Amniotic stem cell (primary cell): ENCODE results near the gene NUMB.

ENCODE experiments used
- DNase-seq: peaks from one replicate; lab custom pipeline; 2025; lab: John Stamatoyannopoulos, UW

The NUMB gene

DNA sequence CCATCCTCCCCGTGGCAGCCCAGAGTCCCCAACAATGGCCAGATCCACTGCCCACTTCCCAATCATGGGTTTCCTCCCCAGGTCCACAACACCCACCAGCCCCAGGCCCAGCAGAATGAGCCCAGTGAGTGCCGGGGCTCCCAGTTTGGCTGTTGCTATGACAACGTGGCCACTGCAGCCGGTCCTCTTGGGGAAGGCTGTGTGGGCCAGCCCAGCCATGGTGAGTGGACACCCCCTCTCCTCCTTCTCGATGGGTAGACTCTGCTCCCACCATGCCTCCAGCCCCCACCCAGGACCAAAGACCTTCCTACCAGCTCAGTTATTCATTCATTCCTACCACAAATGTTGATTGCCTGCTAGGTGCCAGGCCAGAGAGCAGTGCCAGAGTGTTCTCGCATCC lies 197.3 kb downstream of the NUMB start:
- no peak for DNase-seq

DNA sequence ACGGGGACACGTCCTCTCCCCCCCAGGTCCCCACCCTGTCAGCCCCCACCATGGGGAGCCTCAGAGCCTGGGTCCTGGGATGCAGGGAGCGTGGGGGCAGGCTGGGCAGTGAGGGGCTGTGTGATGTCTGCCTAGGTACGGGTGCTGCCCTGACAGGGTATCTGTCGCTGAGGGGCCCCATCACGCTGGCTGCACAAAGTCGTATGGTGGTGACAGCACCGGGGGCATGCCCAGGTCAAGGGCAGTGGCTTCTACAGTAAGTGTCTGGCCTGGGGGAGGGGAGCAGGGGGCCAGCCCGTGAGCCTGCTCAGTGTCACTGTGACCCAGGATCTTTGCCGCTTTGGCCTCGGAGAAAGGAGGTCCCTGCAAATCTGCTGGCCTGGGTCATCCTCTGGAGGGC lies 197.8 kb downstream of the NUMB start:
- no peak for DNase-seq

DNA sequence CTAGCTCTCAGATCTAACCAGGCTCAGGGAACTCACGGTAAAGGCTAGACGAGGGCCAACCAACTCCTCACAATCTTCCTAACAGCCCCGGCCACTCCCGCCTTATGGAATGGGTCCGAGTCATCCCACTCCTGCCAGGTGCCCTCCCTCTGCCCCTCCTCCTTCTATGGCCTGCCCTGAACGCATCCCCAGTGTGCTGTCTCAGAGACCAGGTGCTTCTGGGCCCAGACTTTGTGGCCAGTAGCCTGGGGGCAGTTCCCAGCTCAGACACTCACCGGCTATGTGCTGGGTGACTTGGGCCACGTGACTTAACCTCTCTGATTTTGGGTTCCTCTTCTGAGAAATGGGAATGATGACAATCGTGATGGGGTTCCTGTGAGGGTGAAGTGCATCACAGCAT lies 198.5 kb downstream of the NUMB start:
- no peak for DNase-seq

DNA sequence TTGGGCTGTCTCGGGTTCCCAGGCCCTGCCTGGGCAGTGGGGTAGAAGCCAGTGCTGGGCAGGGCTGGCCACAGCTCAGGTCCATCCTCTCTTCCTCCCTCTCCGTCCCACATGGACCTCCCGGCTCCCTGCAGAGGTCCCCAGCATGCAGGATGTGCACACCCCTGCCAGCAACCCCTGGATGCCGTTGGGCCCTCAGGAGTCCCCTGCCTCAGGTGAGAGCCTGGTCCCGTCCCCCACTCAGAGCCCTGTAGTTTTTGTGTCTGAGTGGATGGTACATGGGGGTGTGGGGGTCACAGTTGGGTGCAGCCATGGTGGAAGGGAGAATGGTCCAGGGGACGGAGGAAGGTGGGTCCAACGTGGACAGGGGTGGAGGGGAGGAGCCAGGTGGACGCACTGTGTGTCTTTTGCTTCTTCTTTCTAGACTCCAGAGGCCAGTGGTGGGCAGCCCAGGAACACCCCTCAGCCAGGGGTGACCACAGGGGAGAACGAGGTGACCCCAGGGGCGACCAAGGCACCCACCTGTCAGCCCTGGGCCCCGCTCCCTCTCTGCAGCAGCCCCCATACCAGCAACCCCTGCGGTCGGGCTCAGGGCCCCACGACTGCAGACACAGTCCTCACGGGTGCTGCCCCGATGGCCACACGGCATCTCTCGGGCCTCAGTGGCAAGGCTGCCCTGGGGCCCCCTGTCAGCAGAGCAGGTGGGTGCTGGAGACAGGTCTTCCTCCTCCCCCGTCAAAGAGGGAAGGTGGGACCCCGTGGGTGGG lies 199.3 kb downstream of the NUMB start:
- no peak for DNase-seq

DNA sequence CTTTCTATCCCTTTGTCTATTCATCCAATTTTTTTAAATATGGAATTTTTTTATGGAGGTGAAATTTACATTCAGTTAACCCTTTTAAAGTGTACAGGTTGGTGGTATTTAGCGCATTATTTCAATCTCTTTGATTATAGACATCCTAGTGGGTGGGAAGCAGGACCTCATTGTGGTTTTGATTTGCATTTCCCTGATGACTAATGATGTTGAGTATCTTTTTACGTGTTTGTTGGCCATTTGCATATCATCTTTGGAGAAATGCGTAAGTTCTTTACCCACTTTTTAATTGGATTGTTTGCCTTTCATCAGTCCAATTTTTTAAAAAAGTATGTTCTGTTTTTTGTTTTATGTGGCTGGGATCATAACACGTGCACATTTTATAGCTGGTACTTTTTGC lies 200.3 kb downstream of the NUMB start:
- no peak for DNase-seq

DNA sequence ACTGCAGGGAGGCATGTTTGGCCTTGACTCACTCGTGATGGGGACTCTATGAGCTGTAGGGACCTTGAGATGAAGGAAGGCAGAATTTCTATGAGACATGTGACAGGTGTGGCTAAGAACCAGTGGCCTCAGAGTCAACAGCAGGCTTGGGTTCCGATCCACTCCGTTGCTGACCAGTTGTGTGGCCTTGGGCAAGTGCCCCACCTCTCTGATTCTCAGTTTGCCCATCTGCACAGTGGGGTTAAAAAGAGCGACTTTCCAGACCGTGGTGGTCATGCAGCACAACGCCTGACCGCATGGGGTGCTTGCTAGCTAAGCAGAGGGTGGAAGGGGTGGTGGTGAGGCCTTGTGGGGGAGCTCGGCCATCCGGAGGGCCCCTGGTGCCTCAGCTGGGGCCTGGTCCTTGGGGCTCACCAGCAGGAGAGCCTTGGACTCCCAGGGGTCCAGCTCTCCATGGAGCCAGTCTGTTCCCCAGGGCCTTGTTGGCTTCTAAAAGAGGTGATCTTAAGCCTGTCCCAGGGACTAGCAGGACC lies 202.6 kb downstream of the NUMB start:
- no peak for DNase-seq

DNA sequence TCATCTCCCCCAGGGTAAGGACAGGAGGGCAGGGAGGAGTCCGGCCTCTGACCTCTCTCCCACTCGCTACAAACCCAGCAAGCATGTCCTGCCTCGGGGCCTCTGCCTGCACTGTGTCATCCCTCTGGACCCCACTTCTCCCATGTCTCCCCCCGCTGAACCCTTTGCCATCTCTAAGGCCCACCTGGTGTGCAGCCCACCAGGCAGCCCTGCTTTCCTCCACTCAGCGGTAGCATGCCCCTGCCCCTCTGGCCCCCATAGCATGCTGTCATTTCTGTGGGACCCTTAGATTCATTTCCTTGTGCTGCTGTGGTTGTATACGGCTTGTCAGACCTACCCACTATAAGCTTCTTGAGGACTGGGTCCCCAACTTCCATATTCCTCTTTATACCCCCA lies 203.3 kb downstream of the NUMB start:
- no peak for DNase-seq

DNA sequence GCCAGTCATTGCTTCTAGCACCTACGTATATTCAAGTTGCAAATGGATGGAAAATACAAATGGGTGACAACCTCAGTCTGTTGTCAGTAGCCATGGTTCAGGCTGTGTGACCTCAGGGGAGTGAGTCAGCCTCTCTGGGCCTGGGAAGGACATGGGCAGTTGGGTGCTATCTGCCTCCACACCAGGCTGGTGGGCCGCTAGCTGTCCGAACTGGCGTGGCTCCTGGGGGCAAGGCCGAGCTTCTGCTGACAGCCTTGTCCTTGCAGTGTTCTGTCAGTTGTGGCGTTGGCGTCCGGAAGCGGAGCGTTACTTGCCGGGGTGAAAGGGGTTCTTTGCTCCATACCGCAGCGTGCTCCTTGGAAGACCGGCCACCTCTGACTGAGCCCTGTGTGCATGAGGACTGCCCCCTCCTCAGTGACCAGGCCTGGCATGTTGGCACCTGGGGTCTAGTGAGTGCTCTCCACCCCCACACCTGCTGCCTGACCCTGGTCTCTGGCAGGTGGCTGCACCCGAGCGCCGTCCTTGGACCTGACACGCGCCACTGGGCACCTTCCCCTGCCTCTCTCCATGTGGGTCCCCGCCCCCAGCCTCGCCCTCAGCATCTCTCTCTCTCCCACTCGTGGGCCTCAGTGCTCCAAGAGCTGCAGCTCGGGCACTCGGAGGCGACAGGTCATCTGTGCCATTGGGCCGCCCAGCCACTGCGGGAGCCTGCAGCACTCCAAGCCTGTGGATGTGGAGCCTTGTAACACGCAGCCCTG lies 203.9 kb downstream of the NUMB start:
- no peak for DNase-seq

DNA sequence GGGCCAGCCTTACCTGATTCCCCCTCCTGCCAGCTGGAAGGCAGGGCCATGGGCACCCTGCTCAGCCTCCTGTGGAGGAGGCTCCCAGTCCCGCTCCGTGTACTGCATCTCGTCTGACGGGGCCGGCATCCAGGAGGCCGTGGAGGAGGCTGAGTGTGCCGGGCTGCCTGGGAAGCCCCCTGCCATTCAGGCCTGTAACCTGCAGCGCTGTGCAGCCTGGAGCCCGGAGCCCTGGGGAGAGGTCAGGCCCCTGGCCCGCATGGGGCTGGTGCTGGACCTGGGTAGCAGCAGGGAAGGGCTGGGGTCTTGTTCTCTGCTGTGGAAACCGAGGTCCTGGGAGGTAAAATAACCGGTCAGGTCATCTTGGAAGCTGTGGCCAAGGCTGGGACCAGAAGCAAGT lies 204.6 kb downstream of the NUMB start:
- DNase-seq: no peak

DNA sequence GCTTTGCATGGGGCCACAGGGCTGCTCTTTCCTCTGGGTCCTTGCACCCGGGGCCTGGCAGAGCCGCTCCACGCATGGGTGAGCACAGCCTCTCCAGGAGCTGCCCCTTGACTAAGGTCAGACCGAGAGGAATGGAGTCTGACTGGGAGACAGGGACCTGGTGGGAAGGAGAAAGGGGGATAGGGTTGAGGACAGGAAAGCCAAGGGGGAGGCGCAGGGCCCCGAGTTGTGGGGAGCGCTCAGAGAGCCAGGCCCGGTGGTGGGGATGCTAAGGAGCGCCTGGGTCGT lies 205.1 kb downstream of the NUMB start:
- no peak for DNase-seq

DNA sequence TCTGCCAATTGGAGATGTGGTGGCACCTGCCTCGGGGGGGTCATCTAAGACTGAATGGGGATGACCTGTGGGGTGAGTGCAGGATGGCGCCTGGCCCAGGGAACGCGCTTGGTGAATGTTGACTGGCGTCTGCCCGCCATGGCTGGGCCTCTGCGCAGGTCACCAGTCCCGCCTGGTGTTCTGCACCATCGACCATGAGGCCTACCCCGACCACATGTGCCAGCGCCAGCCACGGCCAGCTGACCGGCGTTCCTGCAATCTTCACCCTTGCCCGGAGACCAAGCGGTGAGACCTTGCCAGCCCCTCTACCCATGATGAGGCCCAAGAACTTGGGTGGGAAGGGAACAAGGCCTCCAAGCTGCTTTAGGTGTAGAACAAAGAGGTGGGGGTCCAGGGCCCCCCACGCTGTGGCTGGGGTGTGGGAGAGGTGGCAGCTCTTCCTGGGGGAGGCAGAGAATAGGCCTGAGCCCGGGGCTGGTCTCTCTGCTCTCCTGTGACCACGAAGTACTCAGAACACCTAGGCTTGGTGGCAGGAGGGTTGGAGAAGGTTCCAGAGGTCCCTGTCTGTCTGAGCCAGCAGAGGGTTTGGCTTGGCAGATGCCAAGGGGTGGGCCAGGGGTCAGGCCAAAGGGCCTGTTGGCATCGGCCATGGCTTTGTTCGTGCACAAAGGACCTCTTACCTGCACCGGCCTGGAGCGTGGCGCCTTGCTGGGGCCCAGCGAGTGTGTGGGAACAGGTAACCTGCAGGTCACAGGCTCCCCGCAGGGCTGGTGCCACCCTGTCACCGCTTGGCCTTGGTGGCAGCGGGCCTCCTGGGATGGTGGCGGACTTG lies 205.6 kb downstream of the NUMB start:
- no peak for DNase-seq

DNA sequence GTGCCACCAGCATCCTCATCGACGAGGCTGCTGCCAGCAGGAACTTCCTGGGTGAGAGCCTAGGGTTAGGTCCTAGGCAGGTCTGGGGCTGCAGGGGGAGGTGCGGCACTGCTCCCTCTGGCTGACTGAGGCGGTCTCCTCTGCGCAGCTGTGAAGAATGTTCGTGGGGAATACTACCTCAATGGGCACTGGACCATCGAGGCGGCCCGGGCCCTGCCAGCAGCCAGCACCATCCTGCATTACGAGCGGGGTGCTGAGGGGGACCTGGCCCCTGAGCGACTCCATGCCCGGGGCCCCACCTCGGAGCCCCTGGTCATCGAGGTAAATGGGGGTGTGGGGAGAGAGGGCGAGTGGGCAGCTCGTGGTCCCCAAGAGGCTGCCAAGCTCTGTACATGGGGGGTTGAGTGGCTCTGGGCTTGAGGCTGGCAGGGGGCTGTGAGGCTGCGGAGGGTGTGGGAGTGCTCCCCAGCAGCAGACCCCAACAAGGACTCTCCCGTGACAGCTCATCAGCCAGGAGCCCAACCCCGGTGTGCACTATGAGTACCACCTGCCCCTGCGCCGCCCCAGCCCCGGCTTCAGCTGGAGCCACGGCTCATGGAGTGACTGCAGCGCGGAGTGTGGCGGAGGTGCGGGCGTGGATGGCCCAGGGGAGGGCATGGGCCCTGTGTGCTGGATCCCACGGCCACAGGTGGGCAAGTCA lies 206.7 kb downstream of the NUMB start:
- DNase-seq: no peak

DNA sequence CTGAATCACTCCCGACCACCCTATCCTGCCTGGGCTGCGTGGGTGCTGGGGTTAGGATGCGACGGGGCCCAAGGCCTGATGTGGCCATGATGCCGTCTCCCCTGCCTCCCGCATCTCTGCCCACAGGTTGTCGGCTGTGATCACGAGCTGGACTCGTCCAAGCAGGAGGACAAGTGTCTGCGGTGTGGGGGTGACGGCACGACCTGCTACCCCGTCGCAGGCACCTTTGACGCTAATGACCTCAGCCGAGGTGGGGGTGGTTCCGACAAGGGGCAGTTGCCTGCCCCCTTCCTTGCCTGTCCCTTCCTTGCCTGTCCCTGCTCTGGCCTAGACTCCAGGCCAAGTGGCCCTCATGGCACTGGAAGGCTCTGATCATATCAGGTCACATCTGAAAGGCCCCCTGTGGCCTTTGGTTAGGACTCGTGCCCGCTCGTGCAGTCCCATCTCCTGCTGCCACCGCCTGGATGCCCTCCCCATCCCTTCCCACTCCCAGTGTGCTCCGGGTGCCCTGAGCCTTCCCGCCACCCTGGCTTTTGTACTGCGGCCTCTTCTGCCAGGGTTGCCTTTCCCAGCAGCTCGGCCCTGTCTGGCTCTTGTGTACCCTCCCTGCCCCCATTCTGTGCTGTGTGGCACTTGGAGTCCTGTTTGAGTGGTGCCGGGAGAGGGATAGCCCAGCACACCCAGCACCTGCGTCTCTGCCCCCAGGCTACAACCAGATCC lies 207.4 kb downstream of the NUMB start:
- no peak for DNase-seq

DNA sequence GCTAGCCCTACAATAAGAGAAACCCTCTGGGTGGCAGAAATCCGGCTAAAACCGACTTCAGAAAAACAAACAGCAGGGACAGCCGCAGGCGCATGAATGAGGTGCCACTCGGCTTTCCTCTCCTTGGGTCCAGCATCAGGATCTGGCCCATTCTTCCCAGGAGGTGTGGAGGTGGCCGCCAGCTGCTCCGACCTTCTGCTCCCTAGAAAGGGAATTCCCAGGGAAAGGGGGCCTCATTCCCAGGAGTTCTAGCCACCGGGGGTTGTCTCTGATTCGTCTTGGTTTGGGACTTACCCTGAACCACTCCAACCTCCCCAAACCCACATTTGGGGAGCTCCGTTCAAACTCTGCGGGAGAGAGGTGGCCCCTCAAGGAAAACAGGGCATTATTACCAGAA lies 208.0 kb downstream of the NUMB start:
- DNase-seq: no peak

DNA sequence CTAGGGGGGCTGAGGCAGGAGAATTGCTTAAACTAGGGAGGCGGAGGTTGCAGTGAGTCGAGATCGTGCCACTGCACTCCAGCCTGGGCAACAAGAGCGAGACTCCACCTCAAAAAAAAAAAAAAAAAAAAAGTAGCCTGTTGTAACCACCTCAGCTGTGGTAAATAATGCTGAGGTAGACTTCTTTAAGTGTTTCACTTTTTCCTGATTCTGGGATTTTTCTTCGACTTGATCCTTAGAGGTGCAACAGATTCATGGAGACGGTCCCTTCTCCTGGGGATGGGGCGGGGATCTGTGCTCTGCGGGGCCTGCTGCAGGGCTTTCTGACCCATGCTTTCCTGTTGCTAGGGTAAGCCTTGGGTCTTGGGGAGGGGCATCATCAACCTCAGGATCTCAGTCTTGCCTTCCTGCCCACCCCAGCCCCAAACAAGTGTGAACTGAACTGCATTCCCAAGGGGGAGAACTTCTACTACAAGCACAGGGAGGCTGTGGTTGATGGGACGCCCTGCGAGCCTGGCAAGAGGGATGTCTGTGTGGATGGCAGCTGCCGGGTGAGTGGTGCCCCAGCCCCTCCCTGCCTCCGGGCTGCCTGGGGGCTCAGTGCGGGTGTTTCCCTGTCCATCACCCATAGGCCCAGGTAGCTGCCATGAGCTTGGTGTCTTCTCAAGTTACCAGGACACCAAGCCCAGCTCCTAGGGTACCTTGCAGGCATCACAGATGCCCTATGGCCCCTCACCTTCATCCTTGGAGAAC lies 208.6 kb downstream of the NUMB start:
- no peak for DNase-seq

DNA sequence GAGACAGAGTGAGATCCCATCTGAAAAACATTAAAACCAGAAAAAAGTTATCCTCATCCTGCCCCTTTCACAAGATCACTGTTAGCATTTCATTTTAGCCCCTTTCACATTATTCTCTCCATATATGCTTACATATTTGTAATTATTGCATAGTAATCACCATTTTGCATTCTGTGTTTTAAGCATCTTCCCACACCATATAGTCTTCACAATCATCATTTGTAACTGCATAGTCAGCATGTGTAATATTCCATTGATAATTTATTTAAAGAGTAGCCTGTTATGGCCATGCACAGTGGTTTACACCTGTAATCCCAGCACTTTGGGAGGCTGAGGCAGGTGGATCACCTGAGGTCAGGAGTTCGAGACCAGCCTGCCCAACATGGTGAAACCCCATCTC lies 209.2 kb downstream of the NUMB start:
- no peak for DNase-seq

DNA sequence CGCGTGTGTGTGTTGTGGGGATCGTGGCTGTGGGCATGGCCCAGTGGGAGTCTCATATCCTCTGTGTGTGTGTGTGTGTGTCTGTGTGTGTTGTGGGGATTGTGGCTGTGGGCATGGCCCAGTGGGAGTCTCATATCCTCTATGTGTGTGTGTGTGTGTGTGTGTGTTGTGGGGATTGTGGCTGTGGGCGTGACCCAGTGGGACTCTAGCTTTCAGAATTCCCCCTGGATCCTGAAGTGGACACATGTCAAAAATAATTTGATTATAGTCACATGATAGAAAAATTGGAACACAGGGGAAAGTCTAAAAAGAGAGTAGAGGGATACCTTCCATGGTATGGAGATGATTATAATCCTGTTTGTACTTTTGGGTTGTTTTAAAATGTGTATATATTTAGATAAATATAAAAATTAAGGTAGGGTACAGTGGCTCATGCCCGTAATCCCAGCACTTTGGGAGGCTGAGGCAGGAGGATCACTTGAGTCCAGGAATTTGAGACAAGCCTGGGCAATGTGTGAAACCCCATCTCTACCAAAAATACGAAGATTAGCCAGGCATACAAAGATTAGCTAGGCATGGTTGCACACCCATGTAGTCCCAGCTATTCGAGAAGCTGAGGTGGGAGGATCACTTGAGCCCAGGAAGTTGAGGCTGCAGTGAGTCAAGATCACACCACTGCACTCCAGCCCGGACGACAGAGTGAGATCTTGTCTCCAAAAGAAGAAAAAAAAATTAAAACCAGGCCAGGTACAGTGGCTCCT lies 210.1 kb downstream of the NUMB start:
- DNase-seq: no peak

DNA sequence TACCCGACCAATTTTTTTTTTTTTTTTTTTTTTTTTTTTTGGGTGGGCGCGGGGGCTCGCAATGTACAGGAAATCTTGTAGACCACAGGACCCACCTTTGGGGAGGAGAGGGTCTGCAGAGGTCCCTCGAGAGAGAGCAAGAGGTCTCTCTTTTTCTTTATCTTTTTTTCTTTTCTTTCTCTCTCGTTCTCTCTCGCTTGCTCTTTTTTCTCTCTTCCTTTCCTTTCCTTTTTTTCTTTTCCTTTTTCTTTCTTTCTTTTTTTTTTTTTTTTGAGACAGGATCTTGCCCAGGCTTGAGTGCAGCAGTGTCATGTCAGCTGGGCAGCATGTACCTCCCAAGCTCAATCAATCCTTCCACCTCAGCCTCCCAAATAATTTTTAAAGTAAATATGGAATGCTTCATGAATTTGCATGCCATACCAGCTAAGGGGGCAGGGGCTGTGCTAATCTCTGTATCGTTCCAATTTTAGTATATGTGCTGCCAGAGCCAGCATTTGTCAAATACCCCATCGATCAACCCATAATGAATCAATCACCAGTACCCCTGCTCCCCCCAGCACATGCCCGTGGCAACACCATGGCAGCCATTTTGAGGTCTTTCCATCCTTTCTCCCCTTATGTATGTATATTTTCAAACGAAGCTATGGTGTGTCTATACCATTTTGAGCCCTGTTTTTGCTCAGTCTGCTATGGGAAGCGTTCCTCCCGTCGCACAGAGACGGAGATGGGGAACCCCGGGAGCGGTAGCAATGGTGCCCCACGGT lies 211.8 kb downstream of the NUMB start:
- DNase-seq: no peak
